Glomerular endothelial cell (primary cell): ENCODE measurements around the gene CRACR2A. TPM values are rescaled to one million over a fixed set of nuclear protein-coding genes. Genes with fewer than 3 reads are reported as not detected.

Source experiments
- DNase-seq: peaks from one replicate; pipeline ENCODE4 v3.0.0-alpha.2; 2011; ENCODE audit warnings: low read depth, low spot score; ENCODE audit errors: extremely low read depth
- total RNA-seq: library from RNA; depleted of rRNA; stranded (reverse); fragments of >200 nt; gene quantifications from 2 replicates; pipeline ENCODE4 v1.2.3, GENCODE V29; 2015

Gene CRACR2A
- total RNA-seq, 1 donor from 2014 or later, result 7.9 TPM

- no peak for DNase-seq
Measured at GRCh38 chr12:3753544-3754284, 805 bp upstream of the CRACR2A start.

GRCh38 chr12:3752096-3752709, 706 bp downstream of the CRACR2A start:
- DNase-seq, result peak; percentile 9

GRCh38 chr12:3751151-3752095, 1.5 kb downstream of the CRACR2A start:
- no peak for DNase-seq

- DNase-seq, result no peak
Measured at GRCh38 chr12:3750616-3751015, 2.3 kb downstream of the CRACR2A start.

- no peak for DNase-seq
Measured at GRCh38 chr12:3748620-3749019, 4.3 kb downstream of the CRACR2A start.

- no peak for DNase-seq
Measured at GRCh38 chr12:3747976-3748619, 4.8 kb downstream of the CRACR2A start.

- no peak for DNase-seq
Measured at GRCh38 chr12:3747543-3747942, 5.4 kb downstream of the CRACR2A start.

- DNase-seq, result no peak
Measured at GRCh38 chr12:3746758-3747157, 6.2 kb downstream of the CRACR2A start.

GRCh38 chr12:3745152-3745551, 7.8 kb downstream of the CRACR2A start:
- DNase-seq, result no peak

- DNase-seq, result no peak
Measured at GRCh38 chr12:3744229-3744901, 8.5 kb downstream of the CRACR2A start.

- no peak for DNase-seq
Measured at GRCh38 chr12:3743803-3744202, 9.1 kb downstream of the CRACR2A start.

GRCh38 chr12:3741882-3742672, 10.8 kb downstream of the CRACR2A start:
- no peak for DNase-seq

GRCh38 chr12:3740480-3741231, 12.3 kb downstream of the CRACR2A start:
- DNase-seq, result no peak

GRCh38 chr12:3735432-3735831, 17.5 kb downstream of the CRACR2A start:
- no peak for DNase-seq

GRCh38 chr12:3732901-3733300, 20.0 kb downstream of the CRACR2A start:
- no peak for DNase-seq

- no peak for DNase-seq
Measured at GRCh38 chr12:3730111-3730510, 22.8 kb downstream of the CRACR2A start.

GRCh38 chr12:3728686-3729085, 24.2 kb downstream of the CRACR2A start:
- DNase-seq, result no peak

GRCh38 chr12:3727877-3728632, 24.9 kb downstream of the CRACR2A start:
- DNase-seq, result no peak
